ENCODE data around the gene MTCL1. TPM values are rescaled to one million over a fixed set of nuclear protein-coding genes. Genes with fewer than 3 reads are reported as not detected.
A peak's percentile ranks its signal among the peaks of the same experiment; 100 is the strongest.

Gene MTCL1
- total RNA-seq, 1 experiment from 2014 or later, result 12.2 TPM

GRCh38 chr18:8713691-8714090 is 8.3 kb downstream of the MTCL1 start:
- no peak for DNase-seq (ENCODE audit: low read depth)

- no peak for DNase-seq (ENCODE audit: low read depth)
Observed at GRCh38 chr18:8715599-8715998, 10.2 kb downstream of the MTCL1 start.

GRCh38 chr18:8717011-8717770 is 11.8 kb downstream of the MTCL1 start:
- DNase-seq (ENCODE audit: low read depth), result no peak

- DNase-seq (ENCODE audit: low read depth), result no peak
Observed at GRCh38 chr18:8718401-8718913, 13.1 kb downstream of the MTCL1 start.

GRCh38 chr18:8719192-8719591 is 13.8 kb downstream of the MTCL1 start:
- DNase-seq (ENCODE audit: low read depth), result no peak

- no peak for DNase-seq (ENCODE audit: low read depth)
Observed at GRCh38 chr18:8720141-8720540, 14.8 kb downstream of the MTCL1 start.

- no peak for DNase-seq (ENCODE audit: low read depth)
Observed at GRCh38 chr18:8721094-8721669, 15.8 kb downstream of the MTCL1 start.

GRCh38 chr18:8721716-8722115 is 16.4 kb downstream of the MTCL1 start:
- DNase-seq (ENCODE audit: low read depth), result peak; percentile 50

GRCh38 chr18:8722946-8723820 is 17.8 kb downstream of the MTCL1 start:
- DNase-seq (ENCODE audit: low read depth), result no peak

GRCh38 chr18:8724452-8724851 is 19.1 kb downstream of the MTCL1 start:
- no peak for DNase-seq (ENCODE audit: low read depth)

GRCh38 chr18:8726281-8726680 is 20.9 kb downstream of the MTCL1 start:
- no peak for DNase-seq (ENCODE audit: low read depth)

- DNase-seq (ENCODE audit: low read depth), result no peak
Observed at GRCh38 chr18:8726963-8727705, 21.8 kb downstream of the MTCL1 start.

- DNase-seq (ENCODE audit: low read depth), result peak; percentile 88
Observed at GRCh38 chr18:8730080-8730827, 24.9 kb downstream of the MTCL1 start.

- DNase-seq (ENCODE audit: low read depth), result no peak
Observed at GRCh38 chr18:8732442-8733360, 27.3 kb downstream of the MTCL1 start.

- no peak for DNase-seq (ENCODE audit: low read depth)
Observed at GRCh38 chr18:8734496-8734895, 29.1 kb downstream of the MTCL1 start.

- DNase-seq (ENCODE audit: low read depth), result no peak
Observed at GRCh38 chr18:8735274-8735673, 29.9 kb downstream of the MTCL1 start.

- no peak for DNase-seq (ENCODE audit: low read depth)
Observed at GRCh38 chr18:8741117-8741516, 35.8 kb downstream of the MTCL1 start.

GRCh38 chr18:8741532-8741931 is 36.2 kb downstream of the MTCL1 start:
- no peak for DNase-seq (ENCODE audit: low read depth)

- DNase-seq (ENCODE audit: low read depth), result no peak
Observed at GRCh38 chr18:8742387-8743361, 37.3 kb downstream of the MTCL1 start.

All from Daoy (cell line).